Esophagus squamous epithelium (tissue), 4 donors: Measurements from ENCODE around the gene OPCML.

ENCODE experiments used
- POLR2A ChIP-seq, 4 donors: fragments of 450-650 bp; IDR thresholded peaks; one replicate each; pipeline ENCODE4 v1.6.1; 2017; ENCODE audit warnings: antibody characterized with exemption in 4 of 4, mild to moderate bottlenecking in 4 of 4, moderate library complexity in 3 of 4
- TF ChIP-seq, protein P1 (sequence below), 6 experiments: fragments of 450-650 bp in 4 of 6; fragments of 200-600 bp in 2 of 6; sonication (generic) in 2 of 6; IDR thresholded peaks; one replicate each; pipeline ENCODE4 v1.5.1; 2016 to 2019; ENCODE audit warnings: antibody characterized with exemption in 6 of 6, mild to moderate bottlenecking in 4 of 6, moderate library complexity in 4 of 6

DNA sequence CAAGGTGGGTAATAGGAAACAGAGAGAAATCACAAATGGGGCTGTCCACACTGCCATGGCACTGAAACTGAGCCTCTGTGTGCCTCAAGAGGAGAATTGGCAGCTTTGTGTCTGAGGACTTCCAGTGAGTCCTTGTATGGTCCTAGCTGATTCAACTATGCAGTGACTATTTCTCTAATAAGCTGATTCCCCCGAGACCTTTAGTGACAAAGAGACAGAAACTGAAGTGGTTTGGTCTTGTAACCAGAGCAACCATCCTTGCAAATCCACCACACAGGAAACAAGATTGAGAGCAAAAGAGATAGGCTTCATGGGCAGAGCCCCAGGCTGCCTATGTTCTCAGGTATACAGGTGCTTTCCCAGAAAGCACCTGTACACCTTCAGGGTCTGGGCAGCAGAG is 1123.4 kb downstream of the OPCML start:
- TF ChIP-seq, protein P1, sequence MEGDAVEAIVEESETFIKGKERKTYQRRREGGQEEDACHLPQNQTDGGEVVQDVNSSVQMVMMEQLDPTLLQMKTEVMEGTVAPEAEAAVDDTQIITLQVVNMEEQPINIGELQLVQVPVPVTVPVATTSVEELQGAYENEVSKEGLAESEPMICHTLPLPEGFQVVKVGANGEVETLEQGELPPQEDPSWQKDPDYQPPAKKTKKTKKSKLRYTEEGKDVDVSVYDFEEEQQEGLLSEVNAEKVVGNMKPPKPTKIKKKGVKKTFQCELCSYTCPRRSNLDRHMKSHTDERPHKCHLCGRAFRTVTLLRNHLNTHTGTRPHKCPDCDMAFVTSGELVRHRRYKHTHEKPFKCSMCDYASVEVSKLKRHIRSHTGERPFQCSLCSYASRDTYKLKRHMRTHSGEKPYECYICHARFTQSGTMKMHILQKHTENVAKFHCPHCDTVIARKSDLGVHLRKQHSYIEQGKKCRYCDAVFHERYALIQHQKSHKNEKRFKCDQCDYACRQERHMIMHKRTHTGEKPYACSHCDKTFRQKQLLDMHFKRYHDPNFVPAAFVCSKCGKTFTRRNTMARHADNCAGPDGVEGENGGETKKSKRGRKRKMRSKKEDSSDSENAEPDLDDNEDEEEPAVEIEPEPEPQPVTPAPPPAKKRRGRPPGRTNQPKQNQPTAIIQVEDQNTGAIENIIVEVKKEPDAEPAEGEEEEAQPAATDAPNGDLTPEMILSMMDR (IDR thresholded peaks at IDR 0.05): no peak
- TF ChIP-seq POLR2A (IDR thresholded peaks at IDR 0.05): no peak
